HG03097 (cell line): ENCODE data around the gene USH2A.
"Not testable (repeated sequence)": the region's sequence is repeated elsewhere in the genome, so short reads cannot be mapped to it uniquely, and the experiment has no call there.

Experiments used
- ATAC-seq: cut with Tn5 transposase; IDR thresholded peaks from one replicate; pipeline ENCODE4 v1.9.1; 2021; ENCODE audit not compliant: unreplicated experiment, low FRiP score

The USH2A gene

GRCh38 chr1:216207154-216207553, 216.1 kb downstream of the USH2A start:
- no peak for ATAC-seq

GRCh38 chr1:216205176-216205575, 218.1 kb downstream of the USH2A start:
- ATAC-seq: no peak

- ATAC-seq: no peak
These were observed 221.3 kb downstream of the USH2A start for GRCh38 chr1:216201946-216202345.

- no peak for ATAC-seq
These were observed 222.3 kb downstream of the USH2A start for GRCh38 chr1:216200941-216201340.

GRCh38 chr1:216194721-216195120, 228.5 kb downstream of the USH2A start:
- no peak for ATAC-seq

- no peak for ATAC-seq
These were observed 229.3 kb downstream of the USH2A start for GRCh38 chr1:216193839-216194443.

- no peak for ATAC-seq
These were observed 232.8 kb downstream of the USH2A start for GRCh38 chr1:216190438-216190837.

GRCh38 chr1:216186816-216187215, 236.4 kb downstream of the USH2A start:
- no peak for ATAC-seq

GRCh38 chr1:216186141-216186540, 237.1 kb downstream of the USH2A start:
- no peak for ATAC-seq

GRCh38 chr1:216184126-216184680, 239.0 kb downstream of the USH2A start:
- ATAC-seq: no peak

GRCh38 chr1:216183454-216183853, 239.8 kb downstream of the USH2A start:
- ATAC-seq: no peak

- ATAC-seq: no peak
These were observed 240.2 kb downstream of the USH2A start for GRCh38 chr1:216183007-216183406.

- ATAC-seq: no peak
These were observed 241.7 kb downstream of the USH2A start for GRCh38 chr1:216181590-216181989.

GRCh38 chr1:216178281-216178680, 245.0 kb downstream of the USH2A start:
- no peak for ATAC-seq

- no peak for ATAC-seq
These were observed 246.3 kb downstream of the USH2A start for GRCh38 chr1:216176970-216177369.

GRCh38 chr1:216175714-216176113, 247.5 kb downstream of the USH2A start:
- no peak for ATAC-seq

GRCh38 chr1:216173376-216173995, 249.8 kb downstream of the USH2A start:
- no peak for ATAC-seq

GRCh38 chr1:216169351-216169750, 253.9 kb downstream of the USH2A start:
- no peak for ATAC-seq

GRCh38 chr1:216168546-216168945, 254.7 kb downstream of the USH2A start:
- ATAC-seq: no peak

- ATAC-seq: no peak
These were observed 269.2 kb downstream of the USH2A start for GRCh38 chr1:216154063-216154462.

GRCh38 chr1:216153130-216153529, 270.1 kb downstream of the USH2A start:
- no peak for ATAC-seq

- ATAC-seq: not testable (repeated sequence)
These were observed 277.7 kb downstream of the USH2A start for GRCh38 chr1:216145451-216146018.
